VCaP (cell line): ENCODE measurements around the gene CEP152.
A peak's percentile ranks its signal among the peaks of the same experiment; 100 is the strongest.
"Not testable (repeated sequence)": the region's sequence is repeated elsewhere in the genome, so short reads cannot be mapped to it uniquely, and the experiment has no call there.

Experiments used
- H3K27ac ChIP-seq: fragments of 450-650 bp; 2 replicates; pipeline ENCODE4 v1.5.1; 2017
- CTCF ChIP-seq: fragments of 450-650 bp; conservative IDR thresholded peaks from 2 replicates; pipeline ENCODE4 v1.5.1; 2017; ENCODE audit warnings: mild to moderate bottlenecking, moderate library complexity

CEP152 gene

GRCh38 chr15:48810414-48811324, at the start of gene CEP152:
TSS of gene CEP152 (minus strand) at chr15:48811069. CDS start at chr15:48805649, 5,420 bp downstream.
- peak within 1 kb of the TSS; percentile 75 for H3K27ac ChIP-seq
- TF ChIP-seq CTCF: no peak

- TF ChIP-seq CTCF: no peak
- no peak overlapping the region for H3K27ac ChIP-seq
Observed at GRCh38 chr15:48859426-48859825, 48.6 kb upstream of the CEP152 start.

GRCh38 chr15:48858401-48858800, 47.5 kb upstream of the CEP152 start:
- H3K27ac ChIP-seq: no peak overlapping the region

GRCh38 chr15:48856942-48857341, 46.1 kb upstream of the CEP152 start:
- no peak overlapping the region for H3K27ac ChIP-seq
- TF ChIP-seq CTCF: no peak

More at GRCh38 chr15:48858401-48858800, 47.5 kb upstream of the CEP152 start:
- TF ChIP-seq CTCF: no peak

GRCh38 chr15:48855501-48856440, 44.9 kb upstream of the CEP152 start:
- H3K27ac ChIP-seq: peak overlapping the region; percentile 28; the same call in 1 of the 2 replicates
- TF ChIP-seq CTCF: peak; percentile 74

GRCh38 chr15:48854434-48854833, 43.6 kb upstream of the CEP152 start:
- not testable (repeated sequence) for H3K27ac ChIP-seq

GRCh38 chr15:48851956-48852355, 41.1 kb upstream of the CEP152 start:
- H3K27ac ChIP-seq: no peak overlapping the region
- no peak for TF ChIP-seq CTCF
